Natural killer cell (primary cell): ENCODE measurements around the gene CACNB4. TPM values are rescaled to one million over a fixed set of nuclear protein-coding genes. Genes with fewer than 3 reads are reported as not detected.
"Not testable (repeated sequence)": the region's sequence is repeated elsewhere in the genome, so short reads cannot be mapped to it uniquely, and the experiment has no call there.

ENCODE experiments used
- ATAC-seq, 3 donors: fragments of 150-1000 bp in 2 of 3; fragments of 200-7000 bp in 1 of 3; cut with Tn5 transposase; 1 replicate in 1 of 3; 2 replicates in 2 of 3; pipeline ENCODE4 v1.10.0; 2021; ENCODE audit warnings: mild to moderate bottlenecking in 2 of 3, moderate library complexity in 2 of 3
- DNase-seq, 2 donors: peaks; one replicate each; pipeline versions ENCODE4 v3.0.0 to v3.0.0-alpha.2; 2013 to 2021; ENCODE audit warnings: mixed read lengths in 1 of 2
- H3K27ac ChIP-seq: one replicate; pipeline ENCODE4 v1.5.1; 2013; ENCODE audit warnings: mild to moderate bottlenecking, low read length
- H3K27me3 ChIP-seq: one replicate; pipeline ENCODE4 v1.6.1; 2013; ENCODE audit warnings: low read length; ENCODE audit not compliant: control insufficient read depth, insufficient read depth
- H3K36me3 ChIP-seq: one replicate; pipeline ENCODE4 v1.6.1; 2013; ENCODE audit warnings: low read length; ENCODE audit not compliant: control insufficient read depth, insufficient read depth
- H3K4me1 ChIP-seq: one replicate; pipeline ENCODE4 v1.6.1; 2013; ENCODE audit warnings: low read length; ENCODE audit not compliant: control insufficient read depth, insufficient read depth
- H3K4me3 ChIP-seq: one replicate; pipeline ENCODE4 v1.5.1; 2013; ENCODE audit warnings: low read length
- H3K9me3 ChIP-seq: one replicate; pipeline ENCODE4 v1.6.1; 2013; ENCODE audit warnings: low read length; ENCODE audit not compliant: control insufficient read depth, insufficient read depth
- H3K27ac Mint-ChIP-seq, 2 donors: one replicate each; pipeline ENCODE4 v1.8.0; 2022; ENCODE audit warnings: mild to moderate bottlenecking in 2 of 2, mixed read lengths in 2 of 2, moderate library complexity in 1 of 2
- H3K27me3 Mint-ChIP-seq, 2 donors: one replicate each; pipeline ENCODE4 v1.8.0; 2022; ENCODE audit warnings: low read depth in 2 of 2, mixed read lengths in 2 of 2
- H3K36me3 Mint-ChIP-seq: one replicate; pipeline ENCODE4 v1.8.0; 2022; ENCODE audit warnings: mixed read lengths
- H3K4me1 Mint-ChIP-seq, 2 donors: one replicate each; pipeline ENCODE4 v1.8.0; 2022; ENCODE audit warnings: mixed read lengths in 2 of 2
- H3K4me3 Mint-ChIP-seq: one replicate; pipeline ENCODE4 v1.8.0; 2022; ENCODE audit warnings: mild to moderate bottlenecking, moderate library complexity, mixed read lengths
- H3K9me3 Mint-ChIP-seq, 2 donors: one replicate each; pipeline ENCODE4 v1.8.0; 2022; ENCODE audit warnings: mixed read lengths in 2 of 2
- WGBS: methylation state at CpG from one replicate; pipeline ENCODE4 v1.1.7; 2013; ENCODE audit warnings: missing lambda C conversion rate; ENCODE audit not compliant: insufficient coverage; 5-methylcytosine and 5-hydroxymethylcytosine counted together
- intact Hi-C: fragments of 100-400 bp; cut with micrococcal nuclease; formaldehyde crosslinking; loops from one replicate; pipeline ENCODE4 v1.14.2; 2022
- total RNA-seq, 4 donors: library from RNA; stranded (reverse); fragments of 120-200 nt in 1 of 4; gene quantifications; one replicate each; pipeline versions ENCODE4 v1.2.3 to v1.2.4, GENCODE V29; 2013 to 2022
- TF ChIP-seq, protein P1 (sequence below): fragments of 200-600 bp; IDR thresholded peaks from one replicate; pipeline ENCODE4 v1.8.0; 2022; ENCODE audit warnings: antibody characterized with exemption

CACNB4 gene
- total RNA-seq, 3 donors from 2014 or later (not counting 1 experiment from before 2014, with no cell fraction given), result 0.56 to 0.93 (median 0.73) TPM

DNA sequence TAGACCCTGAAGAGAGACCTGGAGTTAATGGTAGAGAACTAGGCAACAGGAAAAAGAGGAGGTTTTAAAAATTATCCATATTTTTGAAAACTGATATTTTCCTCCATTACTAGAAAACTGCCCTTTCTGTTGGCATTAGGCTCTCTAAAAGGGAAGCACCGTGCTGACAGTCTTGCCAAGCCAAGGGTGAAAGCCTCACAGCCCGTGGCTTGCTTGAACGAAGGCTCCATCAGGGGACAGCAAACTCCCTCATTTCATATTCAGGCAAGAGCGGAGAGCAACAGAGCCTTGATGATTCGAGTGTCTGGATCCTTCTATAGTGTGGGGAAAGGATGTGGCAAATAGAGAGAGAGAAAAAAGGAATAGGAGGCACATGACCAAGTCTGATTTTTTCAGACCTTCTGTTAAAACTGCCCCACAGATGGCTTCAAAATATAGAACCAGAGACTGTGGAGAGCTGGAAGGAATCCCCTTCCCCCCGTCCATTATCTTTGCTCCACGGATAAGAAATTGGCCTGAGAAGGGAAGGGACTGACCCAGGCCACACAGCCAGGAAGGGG lies 67.0 kb downstream of the CACNB4 start:
- Mint-ChIP-seq H3K36me3 (no peaks in the 10 kb centered on the region), H3K9me3 (no peaks in the 10 kb centered on the region), H3K27ac (no peak overlapping the region), H3K4me3 (no peak overlapping the region), H3K27me3 (peaks cover 0 to 8% of the 10 kb centered on the region in 2 donors), H3K4me1 (no peaks in the 10 kb centered on the region)
- intact Hi-C loops, result no loop called here
- H3K36me3 ChIP-seq, result no peaks in the 10 kb centered on the region
- ATAC-seq (no peak), DNase-seq (no peak)
- TF ChIP-seq, protein P1, sequence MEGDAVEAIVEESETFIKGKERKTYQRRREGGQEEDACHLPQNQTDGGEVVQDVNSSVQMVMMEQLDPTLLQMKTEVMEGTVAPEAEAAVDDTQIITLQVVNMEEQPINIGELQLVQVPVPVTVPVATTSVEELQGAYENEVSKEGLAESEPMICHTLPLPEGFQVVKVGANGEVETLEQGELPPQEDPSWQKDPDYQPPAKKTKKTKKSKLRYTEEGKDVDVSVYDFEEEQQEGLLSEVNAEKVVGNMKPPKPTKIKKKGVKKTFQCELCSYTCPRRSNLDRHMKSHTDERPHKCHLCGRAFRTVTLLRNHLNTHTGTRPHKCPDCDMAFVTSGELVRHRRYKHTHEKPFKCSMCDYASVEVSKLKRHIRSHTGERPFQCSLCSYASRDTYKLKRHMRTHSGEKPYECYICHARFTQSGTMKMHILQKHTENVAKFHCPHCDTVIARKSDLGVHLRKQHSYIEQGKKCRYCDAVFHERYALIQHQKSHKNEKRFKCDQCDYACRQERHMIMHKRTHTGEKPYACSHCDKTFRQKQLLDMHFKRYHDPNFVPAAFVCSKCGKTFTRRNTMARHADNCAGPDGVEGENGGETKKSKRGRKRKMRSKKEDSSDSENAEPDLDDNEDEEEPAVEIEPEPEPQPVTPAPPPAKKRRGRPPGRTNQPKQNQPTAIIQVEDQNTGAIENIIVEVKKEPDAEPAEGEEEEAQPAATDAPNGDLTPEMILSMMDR, result no peak
- WGBS, result 75% methylated on average over 7 of the region's 7 CpGs
- H3K27ac ChIP-seq, result no peak overlapping the region
- H3K4me3 ChIP-seq, result no peak overlapping the region
- H3K9me3 ChIP-seq, result no peaks in the 10 kb centered on the region
- H3K27me3 ChIP-seq, result no peaks in the 10 kb centered on the region
- no peaks in the 10 kb centered on the region for H3K4me1 ChIP-seq

DNA sequence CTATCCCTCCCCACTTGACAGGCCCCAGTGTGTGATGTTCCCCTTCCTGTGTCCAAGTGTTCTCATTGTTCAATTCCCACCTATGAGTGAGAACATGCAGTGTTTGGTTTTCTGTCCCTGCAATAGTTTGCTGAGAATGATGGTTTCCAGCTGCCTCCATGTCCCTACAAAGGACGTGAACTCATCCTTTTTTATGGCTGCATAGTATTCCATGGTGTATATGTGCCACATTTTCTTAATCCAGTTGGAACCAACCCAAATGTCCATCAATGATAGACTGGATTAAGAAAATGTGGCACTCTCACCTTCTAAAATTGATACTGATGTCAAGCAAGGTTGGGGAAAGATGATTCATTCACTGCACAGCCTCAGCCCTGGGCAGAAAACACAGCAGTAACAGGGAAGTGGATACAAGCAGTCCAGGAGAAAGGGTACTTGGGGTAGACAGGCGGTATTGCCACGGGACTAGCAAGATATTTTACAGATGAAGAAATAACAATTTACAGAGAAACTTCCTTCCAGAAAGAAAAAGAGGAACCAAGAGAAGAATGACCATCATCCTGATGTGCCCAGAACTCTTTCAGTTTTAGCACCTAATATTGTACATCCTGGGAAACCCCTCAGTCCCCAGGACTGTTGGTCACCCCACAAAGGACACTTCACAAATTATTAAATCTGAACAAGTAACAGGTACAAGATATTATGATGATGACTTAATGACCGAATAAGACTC lies 68.1 kb downstream of the CACNB4 start:
- H3K36me3 Mint-ChIP-seq, H3K4me1 Mint-ChIP-seq, H3K27ac ChIP-seq, DNase-seq, H3K9me3 ChIP-seq, H3K4me3 Mint-ChIP-seq, H3K9me3 Mint-ChIP-seq, intact Hi-C loops, H3K36me3 ChIP-seq, H3K27ac Mint-ChIP-seq, H3K4me1 ChIP-seq, H3K4me3 ChIP-seq, H3K27me3 Mint-ChIP-seq, H3K27me3 ChIP-seq: not testable (repeated sequence)
- WGBS, result 58% methylated on average over 4 of the region's 4 CpGs
- peak in 1 of 3 donors; percentile 40 for ATAC-seq

DNA sequence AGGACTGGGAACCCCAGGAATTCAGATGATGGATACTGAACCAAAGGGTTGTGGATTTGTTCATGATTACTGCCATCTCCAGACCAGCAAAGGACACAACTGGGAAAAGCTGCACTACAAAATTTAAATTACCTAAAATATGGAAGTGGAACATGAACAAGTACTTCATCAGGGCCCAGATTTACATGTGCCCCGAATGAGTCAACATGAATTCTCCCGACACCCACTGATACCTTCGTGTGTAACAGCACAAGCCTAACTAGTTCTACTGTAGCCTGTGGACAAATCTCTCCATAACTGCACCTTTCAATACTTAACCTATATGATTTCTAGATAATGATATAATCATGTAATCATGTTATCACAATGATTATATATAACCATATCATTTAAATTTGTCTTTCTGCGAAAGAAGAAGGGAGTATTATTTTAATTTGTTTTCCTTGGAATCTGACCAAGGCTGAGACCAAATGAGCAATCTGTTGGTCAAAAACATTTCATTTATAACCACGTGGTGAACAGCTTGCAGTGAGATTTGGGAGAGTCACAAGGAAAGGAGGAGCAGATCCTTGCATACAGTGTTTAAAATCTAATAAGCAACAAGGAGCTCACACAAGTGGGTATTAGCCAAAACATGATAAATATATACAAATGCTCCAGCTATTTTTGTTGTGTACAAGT lies 70.5 kb downstream of the CACNB4 start:
- intact Hi-C loops, result no loop called here
- Histone ChIP-seq H3K9me3 (no peaks in the 10 kb centered on the region), H3K4me1 (no peaks in the 10 kb centered on the region), H3K27me3 (no peaks in the 10 kb centered on the region), H3K36me3 (no peaks in the 10 kb centered on the region), H3K27ac (no peak overlapping the region), H3K4me3 (no peak overlapping the region)
- no peak for DNase-seq
- WGBS, result 80% methylated on average over 4 of the region's 5 CpGs
- H3K9me3 Mint-ChIP-seq, result no peaks in the 10 kb centered on the region
- TF ChIP-seq, protein P1, result no peak
- peaks cover 11 to 12% of the 10 kb centered on the region in 2 donors for H3K4me1 Mint-ChIP-seq
- H3K4me3 Mint-ChIP-seq, result no peak overlapping the region
- H3K27me3 Mint-ChIP-seq, result peaks cover 0 to 2% of the 10 kb centered on the region in 2 donors
- no peak overlapping the region for H3K27ac Mint-ChIP-seq
- no peak for ATAC-seq
- H3K36me3 Mint-ChIP-seq, result no peaks in the 10 kb centered on the region

DNA sequence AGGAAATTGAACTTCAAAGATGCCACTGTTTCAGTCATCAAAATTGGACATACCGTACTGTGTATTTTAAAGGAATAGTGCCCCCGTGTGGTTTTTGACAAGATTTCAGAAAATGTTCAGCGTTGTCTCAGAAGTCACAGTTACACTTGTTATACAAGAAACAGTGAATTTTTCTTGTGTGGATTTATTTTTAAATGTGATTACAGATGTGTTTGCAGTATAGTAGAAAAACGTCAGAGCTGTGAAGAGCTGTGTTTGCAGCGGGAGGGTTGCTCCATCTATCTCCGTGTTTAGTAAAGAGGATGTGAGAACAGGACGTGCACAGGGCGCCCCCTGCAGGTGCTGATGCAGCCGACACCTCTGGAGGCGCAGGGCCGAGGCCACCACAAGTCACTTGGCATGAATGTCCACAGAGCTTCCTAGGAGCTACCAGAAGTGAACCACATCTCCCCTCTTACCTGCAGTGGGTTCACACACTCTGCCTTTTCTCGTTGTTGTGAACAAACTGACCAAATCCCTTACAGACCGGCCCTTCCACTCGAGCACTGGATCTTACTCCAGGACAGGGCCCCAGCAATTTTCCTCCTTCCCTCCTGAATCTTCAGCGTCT lies 73.1 kb downstream of the CACNB4 start:
- peak overlapping the region in 1 of 2 donors; percentile 54 for H3K27ac Mint-ChIP-seq
- peaks cover 11 to 12% of the 10 kb centered on the region in 2 donors for H3K4me1 Mint-ChIP-seq

More for the DNA sequence above, 73.1 kb downstream of the CACNB4 start:
- Histone ChIP-seq H3K27ac (no peak overlapping the region), H3K4me3 (peak overlapping the region; percentile 21), H3K27me3 (no peaks in the 10 kb centered on the region), H3K9me3 (no peaks in the 10 kb centered on the region), H3K36me3 (no peaks in the 10 kb centered on the region), H3K4me1 (no peaks in the 10 kb centered on the region)
- Mint-ChIP-seq H3K27me3 (peaks cover 0 to 9% of the 10 kb centered on the region in 2 donors), H3K4me3 (peak overlapping the region; percentile 85), H3K36me3 (no peaks in the 10 kb centered on the region), H3K9me3 (no peaks in the 10 kb centered on the region)
- DNase-seq, result peak; percentile 75 to 87
- 19% methylated on average over 15 of the region's 15 CpGs for WGBS
- peak; percentile 94 to 97 (median 97) for ATAC-seq
- TF ChIP-seq, protein P1, result peak; percentile 100
- intact Hi-C loops, result loop anchor here (1.0 kb wide), 1 partner anchor 26 kb away; no protein-coding TSS in a partner anchor
